ENCODE data around the gene ERC2. TPM values are rescaled to one million over a fixed set of nuclear protein-coding genes. Genes with fewer than 3 reads are reported as not detected.
A peak's percentile ranks its signal among the peaks of the same experiment; 100 is the strongest.

Gene ERC2
- total and polyA plus RNA-seq, 7 donors: 0.52 to 5.7 (median 1.2) TPM; not detected in 2

DNA sequence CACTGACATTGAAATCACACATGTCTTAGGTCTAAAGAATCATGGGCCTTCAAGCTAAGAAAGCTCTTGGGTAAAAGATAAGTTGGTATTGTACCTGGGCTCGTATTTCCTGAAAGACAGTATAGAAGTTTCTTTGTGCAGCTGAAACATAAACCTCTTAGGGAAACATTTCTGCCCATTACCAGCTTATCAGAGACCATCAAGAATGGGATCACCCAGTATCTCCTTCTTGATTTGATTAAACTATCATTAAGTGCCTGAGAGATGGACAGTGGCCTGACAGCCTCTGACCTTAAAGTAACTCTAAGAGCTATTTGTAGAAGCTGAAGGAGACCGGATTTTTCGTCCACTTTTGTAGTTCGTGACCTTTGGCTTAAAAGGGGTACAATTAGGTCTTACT is 265.3 kb downstream of the ERC2 start:
- Histone ChIP-seq H3K27ac (no peak overlapping the region), H3K4me3 (no peak overlapping the region)

DNA sequence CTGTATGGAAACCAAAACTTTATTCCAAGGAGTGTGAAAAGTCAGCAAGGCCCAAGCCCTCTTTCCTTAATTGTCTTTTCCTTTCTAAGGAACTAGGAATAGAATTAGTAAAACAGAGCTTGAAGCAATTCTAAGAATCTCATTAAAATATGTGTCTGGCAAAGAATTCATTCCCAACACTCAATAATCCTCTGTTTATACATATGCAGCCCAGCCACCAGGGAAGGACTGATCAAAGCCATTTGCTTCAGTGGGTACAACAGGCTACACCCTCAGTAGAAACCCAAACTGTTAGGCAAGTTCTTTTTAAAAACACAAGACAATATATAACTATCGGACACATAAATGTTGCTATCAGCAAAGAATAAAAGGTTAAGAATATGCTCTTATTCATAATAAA is 266.9 kb downstream of the ERC2 start:
- H3K27me3 ChIP-seq: no peaks in the 10 kb centered on the region
- no peak overlapping the region for H3K4me3 ChIP-seq
- intact Hi-C loops (cut with DNase I): no loop called here
- DNase-seq: no peak
- H3K36me3 ChIP-seq: no peaks in the 10 kb centered on the region
- no peak overlapping the region for H3K27ac ChIP-seq
- TF ChIP-seq POLR2AphosphoS5 (IDR thresholded peaks at IDR 0.05) (no peak), CTCF (IDR thresholded peaks at IDR 0.05) (no peak), POLR2A (IDR thresholded peaks at IDR 0.05) (no peak), EP300 (IDR thresholded peaks at IDR 0.05) (no peak)
- WGBS, 2 donors: 41 to 53% methylated on average over 1 of the region's 1 CpG
- no peaks in the 10 kb centered on the region for H3K4me1 ChIP-seq
- H3K9me3 ChIP-seq: no peaks in the 10 kb centered on the region

More for the DNA sequence above, 265.3 kb downstream of the ERC2 start:
- whole genome bisulfite sequencing, 2 donors: 86 to 89% methylated on average over 4 of the region's 4 CpGs
- no peaks in the 10 kb centered on the region for H3K9me3 ChIP-seq
- no peak for TF ChIP-seq POLR2A (IDR thresholded peaks at IDR 0.05)
- TF ChIP-seq POLR2AphosphoS5 (IDR thresholded peaks at IDR 0.05): no peak
- TF ChIP-seq EP300 (IDR thresholded peaks at IDR 0.05): no peak
- TF ChIP-seq CTCF (IDR thresholded peaks at IDR 0.05): no peak
- no peaks in the 10 kb centered on the region for H3K27me3 ChIP-seq
- no peaks in the 10 kb centered on the region for H3K36me3 ChIP-seq
- DNase-seq: no peak
- intact Hi-C loops (cut with DNase I): no loop called here
- H3K4me1 ChIP-seq: no peaks in the 10 kb centered on the region

GRCh38 chr3:56200251-56200650 is 268.0 kb downstream of the ERC2 start:
- intact Hi-C loops (cut with DNase I): no loop called here
- Histone ChIP-seq H3K4me1 (no peaks in the 10 kb centered on the region), H3K9me3 (no peaks in the 10 kb centered on the region), H3K27me3 (no peaks in the 10 kb centered on the region), H3K36me3 (no peaks in the 10 kb centered on the region), H3K27ac (no peak overlapping the region), H3K4me3 (no peak overlapping the region)
- no peak for DNase-seq
- TF ChIP-seq CTCF (IDR thresholded peaks at IDR 0.05) (no peak), POLR2AphosphoS5 (IDR thresholded peaks at IDR 0.05) (no peak), POLR2A (IDR thresholded peaks at IDR 0.05) (no peak)

DNA sequence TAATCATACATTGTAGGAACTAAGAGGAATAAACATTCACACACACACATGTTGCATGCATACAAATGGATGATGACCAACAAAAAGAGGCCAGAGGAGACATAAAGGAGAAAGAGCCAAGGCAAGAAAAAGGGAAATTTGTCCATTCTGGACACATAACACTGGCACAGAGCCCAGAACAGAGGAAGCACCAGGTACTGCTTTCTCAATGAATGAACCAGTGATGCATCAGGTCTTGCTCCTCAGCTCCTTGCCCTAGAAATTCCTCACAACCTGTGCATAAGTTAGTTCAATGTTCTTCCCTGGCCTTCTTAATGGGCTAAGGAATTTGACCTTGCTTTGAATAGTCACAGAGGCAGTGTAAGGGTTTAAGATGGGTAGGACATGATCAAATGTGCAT is 270.3 kb downstream of the ERC2 start:
- intact Hi-C loops (cut with DNase I): no loop called here
- Histone ChIP-seq H3K4me1 (no peaks in the 10 kb centered on the region), H3K27ac (no peak overlapping the region), H3K36me3 (no peaks in the 10 kb centered on the region), H3K9me3 (no peaks in the 10 kb centered on the region), H3K4me3 (no peak overlapping the region), H3K27me3 (no peaks in the 10 kb centered on the region)
- DNase-seq: no peak
- TF ChIP-seq POLR2A (IDR thresholded peaks at IDR 0.05): no peak
- TF ChIP-seq CTCF (IDR thresholded peaks at IDR 0.05): no peak
- TF ChIP-seq POLR2AphosphoS5 (IDR thresholded peaks at IDR 0.05): no peak
- no peak for TF ChIP-seq EP300 (IDR thresholded peaks at IDR 0.05)

GRCh38 chr3:56197259-56197965 is 270.9 kb downstream of the ERC2 start:
- Histone ChIP-seq H3K36me3 (no peaks in the 10 kb centered on the region), H3K27ac (no peak overlapping the region), H3K4me3 (no peak overlapping the region), H3K4me1 (no peaks in the 10 kb centered on the region), H3K9me3 (no peaks in the 10 kb centered on the region), H3K27me3 (no peaks in the 10 kb centered on the region)
- WGBS, 2 donors: 62 to 72% methylated on average over 3 of the region's 3 CpGs
- TF ChIP-seq POLR2AphosphoS5 (IDR thresholded peaks at IDR 0.05) (peak in 1 of 4 donors; percentile 22), POLR2A (IDR thresholded peaks at IDR 0.05) (no peak)
- DNase-seq: no peak
- intact Hi-C loops (cut with DNase I): no loop called here
